ENCODE results near the gene SLC35F2.

DNA sequence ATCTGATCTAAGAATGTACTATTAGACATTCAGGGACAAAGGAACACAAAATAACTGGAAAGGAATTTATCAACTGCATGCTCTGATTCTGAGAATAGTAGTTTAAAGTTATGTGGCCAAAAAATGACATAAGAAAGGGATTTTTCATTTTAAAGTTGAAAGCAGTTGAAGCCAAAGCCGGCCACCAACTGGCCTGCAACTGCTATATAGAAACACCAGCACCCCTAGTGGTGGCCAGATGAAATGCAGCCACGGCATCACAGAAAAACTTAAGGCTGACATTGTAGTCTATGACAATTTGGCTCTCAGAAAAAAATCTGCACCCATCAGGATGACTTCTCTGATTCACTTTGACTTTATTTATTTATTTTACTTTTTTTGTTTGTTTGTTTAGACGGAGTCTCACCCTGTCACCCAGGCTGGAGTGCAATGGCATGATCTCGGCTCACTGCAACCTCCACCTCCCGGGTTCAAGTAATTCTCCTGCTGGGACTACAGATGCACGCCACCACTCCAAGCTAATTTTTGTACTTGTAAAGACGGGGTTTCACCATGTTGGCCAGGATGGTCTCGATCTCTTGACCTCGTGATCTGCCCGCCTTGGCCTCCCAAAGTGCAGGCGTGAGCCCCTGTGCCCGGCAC, 59.2 kb downstream of the SLC35F2 start:
- TF ChIP-seq, protein P1, sequence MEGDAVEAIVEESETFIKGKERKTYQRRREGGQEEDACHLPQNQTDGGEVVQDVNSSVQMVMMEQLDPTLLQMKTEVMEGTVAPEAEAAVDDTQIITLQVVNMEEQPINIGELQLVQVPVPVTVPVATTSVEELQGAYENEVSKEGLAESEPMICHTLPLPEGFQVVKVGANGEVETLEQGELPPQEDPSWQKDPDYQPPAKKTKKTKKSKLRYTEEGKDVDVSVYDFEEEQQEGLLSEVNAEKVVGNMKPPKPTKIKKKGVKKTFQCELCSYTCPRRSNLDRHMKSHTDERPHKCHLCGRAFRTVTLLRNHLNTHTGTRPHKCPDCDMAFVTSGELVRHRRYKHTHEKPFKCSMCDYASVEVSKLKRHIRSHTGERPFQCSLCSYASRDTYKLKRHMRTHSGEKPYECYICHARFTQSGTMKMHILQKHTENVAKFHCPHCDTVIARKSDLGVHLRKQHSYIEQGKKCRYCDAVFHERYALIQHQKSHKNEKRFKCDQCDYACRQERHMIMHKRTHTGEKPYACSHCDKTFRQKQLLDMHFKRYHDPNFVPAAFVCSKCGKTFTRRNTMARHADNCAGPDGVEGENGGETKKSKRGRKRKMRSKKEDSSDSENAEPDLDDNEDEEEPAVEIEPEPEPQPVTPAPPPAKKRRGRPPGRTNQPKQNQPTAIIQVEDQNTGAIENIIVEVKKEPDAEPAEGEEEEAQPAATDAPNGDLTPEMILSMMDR (IDR thresholded peaks at IDR 0.05), result peak; percentile 83 to 96 (median 88)
- TF ChIP-seq POLR2AphosphoS5 (IDR thresholded peaks at IDR 0.05), result peak; percentile 22

Data from gastroesophageal sphincter (tissue), 3 donors.